AG04449 (cell line): Measurements from ENCODE around the gene UNC45B.

ENCODE experiments used
- CTCF ChIA-PET: fragments of 350-600 bp; formaldehyde crosslinking; extraction: SDS; loops from one replicate; lab custom pipeline; 2021; ENCODE audit warnings: antibody characterized with exemption; lab: Yijun Ruan, JAX
- POLR2A ChIA-PET: fragments of 400-600, 350-600 bp; formaldehyde crosslinking; extraction: SDS; loops from one replicate; lab custom pipeline; 2020; ENCODE audit warnings: antibody characterized with exemption, inconsistent platforms; lab: Yijun Ruan, JAX
- DNase-seq: peaks from one replicate; pipeline ENCODE4 v3.0.0-alpha.2; 2010; ENCODE audit warnings: low read depth, low spot score
- H3K4me3 ChIP-seq: 2 replicates; pipeline ENCODE4 v1.5.1; 2011; ENCODE audit warnings: low read depth, mild to moderate bottlenecking, control low read depth, low read length
- TF ChIP-seq, protein P1 (sequence below): IDR thresholded peaks from one replicate; pipeline ENCODE4 v1.5.1; 2011; ENCODE audit warnings: mild to moderate bottlenecking, moderate library complexity, low read length, control low read depth, inconsistent platforms; ENCODE audit not compliant: insufficient read depth; ENCODE audit errors: missing control alignments

Gene UNC45B, protein sequence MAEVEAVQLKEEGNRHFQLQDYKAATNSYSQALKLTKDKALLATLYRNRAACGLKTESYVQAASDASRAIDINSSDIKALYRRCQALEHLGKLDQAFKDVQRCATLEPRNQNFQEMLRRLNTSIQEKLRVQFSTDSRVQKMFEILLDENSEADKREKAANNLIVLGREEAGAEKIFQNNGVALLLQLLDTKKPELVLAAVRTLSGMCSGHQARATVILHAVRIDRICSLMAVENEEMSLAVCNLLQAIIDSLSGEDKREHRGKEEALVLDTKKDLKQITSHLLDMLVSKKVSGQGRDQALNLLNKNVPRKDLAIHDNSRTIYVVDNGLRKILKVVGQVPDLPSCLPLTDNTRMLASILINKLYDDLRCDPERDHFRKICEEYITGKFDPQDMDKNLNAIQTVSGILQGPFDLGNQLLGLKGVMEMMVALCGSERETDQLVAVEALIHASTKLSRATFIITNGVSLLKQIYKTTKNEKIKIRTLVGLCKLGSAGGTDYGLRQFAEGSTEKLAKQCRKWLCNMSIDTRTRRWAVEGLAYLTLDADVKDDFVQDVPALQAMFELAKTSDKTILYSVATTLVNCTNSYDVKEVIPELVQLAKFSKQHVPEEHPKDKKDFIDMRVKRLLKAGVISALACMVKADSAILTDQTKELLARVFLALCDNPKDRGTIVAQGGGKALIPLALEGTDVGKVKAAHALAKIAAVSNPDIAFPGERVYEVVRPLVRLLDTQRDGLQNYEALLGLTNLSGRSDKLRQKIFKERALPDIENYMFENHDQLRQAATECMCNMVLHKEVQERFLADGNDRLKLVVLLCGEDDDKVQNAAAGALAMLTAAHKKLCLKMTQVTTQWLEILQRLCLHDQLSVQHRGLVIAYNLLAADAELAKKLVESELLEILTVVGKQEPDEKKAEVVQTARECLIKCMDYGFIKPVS

DNA sequence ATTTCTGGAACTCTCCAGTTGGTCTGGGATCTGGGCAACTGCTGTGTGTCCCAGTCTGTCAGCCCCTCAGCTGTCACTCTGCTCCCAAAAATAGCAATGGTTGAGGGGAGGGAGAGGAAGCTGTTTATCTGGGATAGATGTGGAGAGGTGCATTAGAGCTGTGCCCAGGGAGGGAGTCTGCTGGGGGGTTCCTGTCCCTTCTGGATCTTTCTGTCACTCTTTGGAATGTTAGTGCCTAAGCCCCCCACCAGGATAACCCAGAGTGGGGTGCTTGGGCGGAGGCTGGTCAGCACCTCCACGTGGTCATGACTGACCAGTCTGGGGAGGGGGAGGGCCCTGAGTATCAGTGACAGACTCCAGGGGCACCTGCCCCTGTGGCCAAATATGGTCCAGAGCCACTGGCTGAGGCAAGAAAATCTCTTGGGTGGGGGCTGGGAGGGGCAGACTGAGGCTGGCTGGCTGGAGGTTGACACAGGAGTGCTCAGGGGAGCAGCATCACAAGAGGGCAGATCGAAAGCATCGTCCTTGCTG lies at the start of gene UNC45B:
TSS of gene UNC45B (plus strand) at position 443 of the 531 bp plus-strand sequence. CDS start 447 bp downstream, outside the sequence.
- no peak within 1 kb of the TSS for H3K4me3 ChIP-seq
- ChIA-PET POLR2A (no interaction called here), CTCF (interaction anchor here (1.1 kb wide), 1 partner anchor 391 kb away, joined by 3 read pairs; no protein-coding TSS in a partner anchor)
- no peak for DNase-seq
- TF ChIP-seq, protein P1, sequence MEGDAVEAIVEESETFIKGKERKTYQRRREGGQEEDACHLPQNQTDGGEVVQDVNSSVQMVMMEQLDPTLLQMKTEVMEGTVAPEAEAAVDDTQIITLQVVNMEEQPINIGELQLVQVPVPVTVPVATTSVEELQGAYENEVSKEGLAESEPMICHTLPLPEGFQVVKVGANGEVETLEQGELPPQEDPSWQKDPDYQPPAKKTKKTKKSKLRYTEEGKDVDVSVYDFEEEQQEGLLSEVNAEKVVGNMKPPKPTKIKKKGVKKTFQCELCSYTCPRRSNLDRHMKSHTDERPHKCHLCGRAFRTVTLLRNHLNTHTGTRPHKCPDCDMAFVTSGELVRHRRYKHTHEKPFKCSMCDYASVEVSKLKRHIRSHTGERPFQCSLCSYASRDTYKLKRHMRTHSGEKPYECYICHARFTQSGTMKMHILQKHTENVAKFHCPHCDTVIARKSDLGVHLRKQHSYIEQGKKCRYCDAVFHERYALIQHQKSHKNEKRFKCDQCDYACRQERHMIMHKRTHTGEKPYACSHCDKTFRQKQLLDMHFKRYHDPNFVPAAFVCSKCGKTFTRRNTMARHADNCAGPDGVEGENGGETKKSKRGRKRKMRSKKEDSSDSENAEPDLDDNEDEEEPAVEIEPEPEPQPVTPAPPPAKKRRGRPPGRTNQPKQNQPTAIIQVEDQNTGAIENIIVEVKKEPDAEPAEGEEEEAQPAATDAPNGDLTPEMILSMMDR, result no peak

DNA sequence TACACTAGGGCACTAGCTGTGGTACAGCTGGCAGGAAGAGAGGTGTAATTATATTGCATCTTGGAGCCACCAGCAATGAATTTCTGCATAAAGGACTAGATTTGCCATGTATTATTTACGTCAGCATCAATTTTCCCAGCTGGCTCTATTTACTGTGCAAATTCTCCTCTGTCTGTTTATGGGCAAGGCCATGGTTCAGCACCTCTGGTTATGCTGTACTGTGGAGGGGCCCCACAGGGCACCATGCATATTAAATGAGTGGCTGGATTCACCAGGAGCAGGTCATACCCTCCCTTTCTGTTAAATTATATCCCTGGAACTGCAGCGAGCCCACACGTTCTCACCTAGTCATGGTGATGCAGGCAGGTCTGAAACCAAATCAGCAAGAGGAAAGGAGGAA lies 47.7 kb upstream of the UNC45B start:
- POLR2A ChIA-PET, result no interaction called here
- CTCF ChIA-PET, result interaction anchor here (2.8 kb wide), 1 partner anchor 10 kb away, joined by 11 read pairs; no protein-coding TSS in a partner anchor
- TF ChIP-seq, protein P1, result no peak
- no peak for DNase-seq
- H3K4me3 ChIP-seq, result no peak overlapping the region

DNA sequence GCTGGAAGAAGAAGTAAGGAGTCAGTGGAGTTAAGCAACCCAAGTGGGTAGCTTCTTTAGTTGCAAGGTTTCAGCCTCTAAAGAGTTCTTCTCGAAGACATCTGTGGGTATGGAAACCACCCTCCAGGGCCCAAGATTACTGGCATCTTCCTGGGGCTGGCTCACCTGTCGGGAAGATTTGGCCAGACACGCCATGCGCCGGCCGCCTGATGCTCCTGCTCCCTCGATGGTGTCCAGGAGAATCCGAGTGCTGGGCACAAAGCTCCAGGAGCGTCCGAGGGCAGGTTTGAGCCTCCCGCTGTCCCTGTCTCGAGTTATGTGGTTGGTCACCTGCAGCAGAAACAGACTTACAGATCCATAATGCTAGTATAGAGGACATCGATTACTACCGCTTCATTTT lies 46.6 kb upstream of the UNC45B start:
- TF ChIP-seq, protein P1, result no peak
- H3K4me3 ChIP-seq, result no peak overlapping the region
- ChIA-PET CTCF (interaction anchor here (2.7 to 3.3 kb wide), 2 partner anchors 11 to 18 kb away, joined by 9 to 22 read pairs; partner anchors contain the start of gene RAD51D), POLR2A (no interaction called here)
- DNase-seq, result no peak

DNA sequence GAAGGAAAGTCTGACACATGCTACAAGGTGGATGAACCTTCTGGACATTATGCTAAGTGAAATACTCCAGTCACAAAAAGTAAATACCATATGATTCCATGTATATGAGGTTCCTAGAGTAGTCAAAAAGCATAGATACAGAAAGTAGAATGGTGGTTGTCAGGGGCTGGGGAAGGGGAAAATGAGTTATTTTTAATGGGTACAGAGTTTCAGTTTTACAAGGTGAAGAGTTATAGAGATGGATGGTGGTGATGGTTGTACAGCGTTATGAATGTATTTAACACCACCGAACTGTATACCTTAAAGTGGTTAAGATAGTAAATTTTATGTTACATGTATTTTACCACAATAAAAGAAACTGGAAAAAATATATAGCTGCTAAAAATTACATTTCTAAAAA lies 45.9 kb upstream of the UNC45B start:
- no peak overlapping the region for H3K4me3 ChIP-seq
- DNase-seq, result no peak
- TF ChIP-seq, protein P1, result no peak
- ChIA-PET CTCF (interaction anchor here (2.7 to 3.3 kb wide), 2 partner anchors 12 to 17 kb away, joined by 9 to 22 read pairs; partner anchors contain the start of gene RAD51D), POLR2A (no interaction called here)

DNA sequence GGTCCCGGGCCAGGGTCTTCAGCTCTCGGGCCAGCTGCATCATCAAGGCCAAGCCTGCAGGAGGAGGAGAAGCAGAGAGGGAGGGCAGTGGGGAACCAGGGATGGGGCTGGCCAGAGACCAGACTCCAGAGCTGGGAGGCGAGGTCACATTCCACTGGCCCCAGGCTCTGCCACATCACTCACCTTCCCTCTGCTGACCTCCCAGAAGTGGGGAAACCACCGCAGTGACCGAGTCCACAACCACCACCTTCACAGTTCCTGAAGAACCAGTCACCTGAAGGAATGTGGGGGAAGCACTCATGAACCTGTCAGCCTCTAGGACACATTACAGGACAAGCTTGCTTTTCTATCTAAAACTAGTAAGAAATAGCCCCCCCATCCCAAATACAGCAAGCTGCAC lies 44.3 kb upstream of the UNC45B start:
- TF ChIP-seq, protein P1, result no peak
- ChIA-PET CTCF (interaction anchor here (0.7 to 3.3 kb wide), 4 partner anchors 11 to 122 kb away, joined by 3 to 22 read pairs (median 8); partner anchors contain the start of gene RAD51D), POLR2A (interaction anchor here (0.7 kb wide), 1 partner anchor 67 kb away, joined by 3 read pairs; no protein-coding TSS in a partner anchor)
- no peak for DNase-seq
- H3K4me3 ChIP-seq, result no peak overlapping the region
